ENCODE results near the gene COQ10B. TPM values are rescaled to one million over a fixed set of nuclear protein-coding genes. Genes with fewer than 3 reads are reported as not detected.
"Not testable (repeated sequence)": the region's sequence is repeated elsewhere in the genome, so short reads cannot be mapped to it uniquely, and the experiment has no call there.

The COQ10B gene
- total and polyA plus RNA-seq, 11 donors = 21.6 to 39.9 (median 33.8) TPM

- peaks cover 0 to 12% (median 0%) of the 10 kb centered on the region in 12 donors for H3K4me1 ChIP-seq
- DNase-seq = no peak
- peaks cover 0 to 67% (median 35%) of the 10 kb centered on the region in 9 donors for H3K36me3 ChIP-seq
- TF ChIP-seq POLR2A (IDR thresholded peaks at IDR 0.05) = no peak
- TF ChIP-seq CTCF (IDR thresholded peaks at IDR 0.05) = no peak
- H3K27me3 ChIP-seq = no peaks in the 10 kb centered on the region
- peaks cover 0 to 17% (median 7%) of the 10 kb centered on the region in 12 donors for H3K9me3 ChIP-seq
- 90 to 93% (median 92%) methylated on average over 9 of the region's 9 CpGs for WGBS, 4 donors
- intact Hi-C loops (cut with DNase I) = loop anchor here in 2 of 10 donors (5.0 to 10.0 kb wide), 2 partner anchors 73 to 86 kb away; no protein-coding TSS in a partner anchor
- ATAC-seq = peak in 2 of 4 donors; percentile 15 to 27
- H3K4me3 ChIP-seq = no peak overlapping the region
- H3K27ac ChIP-seq = no peak overlapping the region
These were observed 27.0 kb downstream of the COQ10B start for GRCh38 chr2:197480165-197481036.

- not testable (repeated sequence) for H3K27ac ChIP-seq, H3K4me3 ChIP-seq, H3K27me3 ChIP-seq, DNase-seq, ATAC-seq, H3K4me1 ChIP-seq
- WGBS, 4 donors = 90 to 98% (median 95%) methylated on average over 3 of the region's 3 CpGs
- intact Hi-C loops (cut with DNase I) = loop anchor here in 2 of 10 donors (5.0 to 10.0 kb wide), 2 partner anchors 77 to 89 kb away; no protein-coding TSS in a partner anchor
- H3K9me3 ChIP-seq = peaks cover 0 to 17% (median 7%) of the 10 kb centered on the region in 12 donors
- H3K36me3 ChIP-seq = peaks cover 0 to 74% (median 45%) of the 10 kb centered on the region in 9 donors
These were observed 30.9 kb downstream of the COQ10B start for GRCh38 chr2:197484248-197484647.

DNA sequence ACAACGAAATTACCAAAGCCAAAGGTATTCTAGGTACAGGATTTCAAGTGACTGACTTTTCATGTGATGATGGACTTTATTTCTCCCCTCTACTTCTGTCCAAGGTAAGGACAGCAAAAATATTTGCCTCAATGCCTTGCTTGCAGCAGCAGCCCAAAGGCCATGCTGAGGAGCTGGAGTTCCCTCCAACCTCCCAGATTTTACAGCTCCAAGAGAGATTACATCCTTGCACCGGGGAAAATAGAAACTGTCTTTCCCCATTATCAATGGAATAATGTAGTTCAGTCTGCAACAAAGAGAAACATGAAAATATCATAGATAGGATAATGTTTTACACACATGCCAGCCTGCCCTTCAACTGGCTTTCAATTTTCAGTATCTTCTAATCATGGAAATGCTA, 32.8 kb downstream of the COQ10B start:
- no peak for ATAC-seq
- Histone ChIP-seq H3K27ac (no peak overlapping the region), H3K27me3 (no peaks in the 10 kb centered on the region), H3K4me1 (no peaks in the 10 kb centered on the region), H3K4me3 (no peak overlapping the region), H3K36me3 (peaks cover 0 to 84% (median 62%) of the 10 kb centered on the region in 9 donors), H3K9me3 (peaks cover 0 to 17% (median 7%) of the 10 kb centered on the region in 12 donors)
- TF ChIP-seq POLR2A (IDR thresholded peaks at IDR 0.05) = no peak
- no peak for TF ChIP-seq CTCF (IDR thresholded peaks at IDR 0.05)
- intact Hi-C loops (cut with DNase I) = loop anchor here in 1 of 10 donors (10.0 kb wide), 1 partner anchor 91 kb away; no protein-coding TSS in a partner anchor
- DNase-seq = no peak
- WGBS, 4 donors = 88 to 98% (median 91%) methylated on average over 2 of the region's 2 CpGs

- peaks cover 0 to 17% (median 7%) of the 10 kb centered on the region in 12 donors for H3K9me3 ChIP-seq
- TF ChIP-seq POLR2A (IDR thresholded peaks at IDR 0.05) = no peak
- TF ChIP-seq CTCF (IDR thresholded peaks at IDR 0.05) = no peak
- no peak for DNase-seq
- no peaks in the 10 kb centered on the region for H3K4me1 ChIP-seq
- WGBS, 4 donors = 58 to 78% (median 65%) methylated on average over 4 of the region's 4 CpGs
- no peak overlapping the region for H3K4me3 ChIP-seq
- no peaks in the 10 kb centered on the region for H3K27me3 ChIP-seq
- ATAC-seq = peak in 3 of 4 donors; percentile 22 to 55 (median 44)
- peaks cover 0 to 90% (median 74%) of the 10 kb centered on the region in 9 donors for H3K36me3 ChIP-seq
- H3K27ac ChIP-seq = peak overlapping the region in 3 of 12 donors; percentile 22 to 68 (median 51)
- intact Hi-C loops (cut with DNase I) = loop anchor here in 1 of 10 donors (10.0 kb wide), 1 partner anchor 93 kb away; no protein-coding TSS in a partner anchor
These were observed 34.0 kb downstream of the COQ10B start for GRCh38 chr2:197487385-197487784.
